ENCODE measurements around the gene NUDT14. TPM values are rescaled to one million over a fixed set of nuclear protein-coding genes. Genes with fewer than 3 reads are reported as not detected.

Gene NUDT14
- total RNA-seq, 4 donors from 2014 or later = 9.7 to 17.6 (median 15.4) TPM

- peaks cover 0 to 42% (median 0%) of the 10 kb centered on the region in 3 donors for H3K36me3 ChIP-seq
- peaks cover 0 to 22% (median 0%) of the 10 kb centered on the region in 3 donors for H3K4me1 ChIP-seq
- TF ChIP-seq POLR2A (IDR thresholded peaks at IDR 0.05) (no peak), CTCF (IDR thresholded peaks at IDR 0.05) (no peak)
- peak overlapping the region in 2 of 4 donors; percentile 54 to 55 for H3K27ac ChIP-seq
- intact Hi-C loops (cut with DNase I) = no loop called here
- peaks cover 0 to 5% (median 0%) of the 10 kb centered on the region in 4 donors for H3K27me3 ChIP-seq
- no peaks in the 10 kb centered on the region for H3K9me3 ChIP-seq
- H3K4me3 ChIP-seq = no peak overlapping the region
- DNase-seq = no peak
- 90% methylated on average over 4 of the region's 44 CpGs; no CpG with 5 or more reads in 1 of the 2 donors for WGBS, 2 donors
These were observed 29.0 kb downstream of the NUDT14 start for GRCh38 chr14:105151838-105152793.

GRCh38 chr14:105151084-105151837, 29.9 kb downstream of the NUDT14 start:
- H3K27ac ChIP-seq = no peak overlapping the region
- no peak for DNase-seq
- WGBS, 2 donors = 40 to 90% methylated on average over 3 to 4 of the region's 37 CpGs
- peaks cover 0 to 50% (median 0%) of the 10 kb centered on the region in 3 donors for H3K36me3 ChIP-seq
- no peak overlapping the region for H3K4me3 ChIP-seq
- H3K27me3 ChIP-seq = peaks cover 0 to 1% (median 0%) of the 10 kb centered on the region in 4 donors
- intact Hi-C loops (cut with DNase I) = no loop called here
- TF ChIP-seq POLR2A (IDR thresholded peaks at IDR 0.05) (no peak), CTCF (IDR thresholded peaks at IDR 0.05) (no peak)
- peaks cover 0 to 22% (median 0%) of the 10 kb centered on the region in 3 donors for H3K4me1 ChIP-seq
- no peaks in the 10 kb centered on the region for H3K9me3 ChIP-seq

DNA sequence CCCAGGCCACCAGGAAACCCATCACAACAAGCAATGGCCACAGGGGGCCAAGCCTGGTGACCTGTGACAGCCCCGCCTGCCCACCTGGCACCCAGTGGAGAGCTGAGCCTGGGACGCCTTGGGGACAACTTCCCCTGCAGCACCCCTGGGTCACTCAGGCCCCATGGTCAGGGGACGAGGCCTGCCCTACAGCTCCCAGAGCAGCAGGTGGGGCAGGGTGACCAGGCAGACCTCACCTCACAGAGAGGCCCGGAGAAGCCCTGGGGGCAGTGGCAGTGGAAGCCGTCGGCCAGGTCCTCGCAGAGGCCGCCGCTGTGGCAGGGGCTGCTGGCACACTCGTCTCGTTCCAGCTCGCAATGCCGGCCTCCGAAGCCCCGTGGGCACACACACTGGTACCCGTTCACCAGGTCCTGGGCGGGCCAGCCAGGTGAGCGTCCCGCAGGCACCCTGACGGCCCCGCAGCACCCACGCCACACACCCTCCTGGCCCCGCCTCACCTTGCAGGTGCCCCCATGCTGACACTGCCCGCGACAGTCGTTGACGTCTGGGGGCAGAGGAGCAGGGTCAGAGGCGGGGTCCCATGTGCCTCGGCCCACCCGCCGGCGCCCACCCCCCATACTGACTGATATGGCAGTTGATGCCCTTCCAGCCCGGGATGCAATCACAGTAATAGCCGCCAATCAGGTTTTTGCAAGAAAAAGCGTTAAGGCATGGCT, 30.6 kb downstream of the NUDT14 start:
- Histone ChIP-seq H3K27me3 (no peaks in the 10 kb centered on the region), H3K36me3 (peaks cover 0 to 54% (median 0%) of the 10 kb centered on the region in 3 donors), H3K9me3 (no peaks in the 10 kb centered on the region), H3K4me1 (peaks cover 0 to 22% (median 0%) of the 10 kb centered on the region in 3 donors), H3K4me3 (no peak overlapping the region), H3K27ac (no peak overlapping the region)
- TF ChIP-seq POLR2A (IDR thresholded peaks at IDR 0.05) (no peak), CTCF (IDR thresholded peaks at IDR 0.05) (no peak)
- 73 to 87% methylated on average over 3 to 12 of the region's 35 CpGs for WGBS, 2 donors
- no peak for DNase-seq
- intact Hi-C loops (cut with DNase I) = no loop called here

- TF ChIP-seq POLR2A (IDR thresholded peaks at IDR 0.05) = no peak
- 89% methylated on average over 1 to 2 of the region's 4 CpGs for WGBS, 2 donors
- intact Hi-C loops (cut with DNase I) = no loop called here
- Histone ChIP-seq H3K4me1 (peaks cover 0 to 22% (median 0%) of the 10 kb centered on the region in 3 donors), H3K36me3 (peaks cover 0 to 54% (median 0%) of the 10 kb centered on the region in 3 donors), H3K27ac (no peak overlapping the region), H3K27me3 (no peaks in the 10 kb centered on the region), H3K9me3 (no peaks in the 10 kb centered on the region), H3K4me3 (no peak overlapping the region)
- DNase-seq = no peak
These were observed 31.1 kb downstream of the NUDT14 start for GRCh38 chr14:105150026-105150367.

- peaks cover 0 to 61% (median 0%) of the 10 kb centered on the region in 3 donors for H3K36me3 ChIP-seq
- DNase-seq = no peak
- intact Hi-C loops (cut with DNase I) = no loop called here
- peaks cover 0 to 21% (median 0%) of the 10 kb centered on the region in 3 donors for H3K4me1 ChIP-seq
- H3K27me3 ChIP-seq = no peaks in the 10 kb centered on the region
- no peak overlapping the region for H3K27ac ChIP-seq
- no peak overlapping the region for H3K4me3 ChIP-seq
- 70 to 90% methylated on average over 2 of the region's 18 CpGs for WGBS, 2 donors
- TF ChIP-seq CTCF (IDR thresholded peaks at IDR 0.05) (no peak), POLR2A (IDR thresholded peaks at IDR 0.05) (no peak)
- no peaks in the 10 kb centered on the region for H3K9me3 ChIP-seq
These were observed 31.8 kb downstream of the NUDT14 start for GRCh38 chr14:105149146-105149781.

Data from esophagus squamous epithelium (tissue), 5 donors.